SK-N-SH (cell line): ENCODE results near the gene ATF2. TPM values are rescaled to one million over a fixed set of nuclear protein-coding genes. Genes with fewer than 3 reads are reported as not detected.

ENCODE experiments used
- CTCF ChIA-PET: fragments of 300-600, 350-600 bp; formaldehyde crosslinking; extraction: SDS; loops from one replicate; lab custom pipeline; 2021; lab: Yijun Ruan, JAX
- POLR2A ChIA-PET: fragments of 350-600 bp; sonication (Branson Sonifier 250); formaldehyde crosslinking; extraction: SDS; loops from one replicate; lab custom pipeline; 2020; ENCODE audit warnings: antibody characterized with exemption, inconsistent platforms; lab: Yijun Ruan, JAX
- DNase-seq: peaks from one replicate; pipeline ENCODE4 v3.0.0; 2012
- H2AFZ ChIP-seq: fragments of 200-600 bp; sonication (generic); 2 replicates; pipeline ENCODE4 v1.8.1; 2016; ENCODE audit warnings: antibody characterized with exemption, mild to moderate bottlenecking, low read depth
- H3F3A ChIP-seq: fragments of 200-600 bp; sonication (generic); replicated peaks from 2 replicates; pipeline ENCODE3; 2016; ENCODE audit warnings: antibody characterized with exemption, mild to moderate bottlenecking; ENCODE audit not compliant: insufficient read depth
- H3K27ac ChIP-seq, 2 experiments: fragments of 200-500 bp in 1 of 2; fragments of 200-600 bp in 1 of 2; sonication (Bioruptor generic) in 1 of 2; sonication (generic), shearing (Covaris generic) in 1 of 2; 2 replicates each; pipeline versions ENCODE4 v1.5.1 to v1.6.1; 2014 to 2016; ENCODE audit warnings: low read depth in 2 of 2, inconsistent platforms in 1 of 2, low read length in 1 of 2, mild to moderate bottlenecking in 1 of 2, mixed read lengths in 1 of 2
- H3K27me3 ChIP-seq: fragments of 200-600 bp; sonication (generic), shearing (Covaris generic); 2 replicates; pipeline ENCODE4 v1.6.1; 2016; ENCODE audit warnings: mixed run types; ENCODE audit not compliant: insufficient read depth
- H3K36me3 ChIP-seq, 2 experiments: fragments of 200-500 bp in 1 of 2; fragments of 200-600 bp in 1 of 2; sonication (Bioruptor generic) in 1 of 2; sonication (generic) in 1 of 2; replicated peaks in 1 of 2; 2 replicates each; pipeline versions ENCODE3 to v1.5.1; 2014 to 2016; ENCODE audit warnings: low read length in 1 of 2, mild to moderate bottlenecking in 1 of 2; ENCODE audit not compliant: insufficient read depth in 2 of 2, control insufficient read depth in 1 of 2
- H3K4me1 ChIP-seq, 2 experiments: fragments of 200-500 bp in 1 of 2; fragments of 200-600 bp in 1 of 2; sonication (Bioruptor generic) in 1 of 2; sonication (generic), shearing (Covaris generic) in 1 of 2; 2 replicates each; pipeline versions ENCODE4 v1.5.1 to v1.6.1; 2014 to 2016; ENCODE audit warnings: low read depth in 1 of 2, low read length in 1 of 2, mixed run types in 1 of 2; ENCODE audit not compliant: insufficient read depth in 2 of 2, control insufficient read depth in 1 of 2
- H3K4me2 ChIP-seq: fragments of 200-600 bp; sonication (generic), shearing (Covaris generic); 2 replicates; pipeline ENCODE4 v1.6.1; 2017; ENCODE audit warnings: mixed run types
- H3K4me3 ChIP-seq, 2 experiments: fragments of 200-500 bp in 1 of 2; fragments of 200-600 bp in 1 of 2; sonication (Bioruptor generic) in 1 of 2; sonication (generic), shearing (Covaris generic) in 1 of 2; 2 replicates each; pipeline versions ENCODE4 v1.5.1 to v1.8.1; 2014 to 2016; ENCODE audit warnings: low read depth in 2 of 2, inconsistent platforms in 1 of 2, low read length in 1 of 2, mild to moderate bottlenecking in 1 of 2, mixed read lengths in 1 of 2, moderate library complexity in 1 of 2
- H3K79me2 ChIP-seq: fragments of 200-600 bp; sonication (generic); 2 replicates; pipeline ENCODE4 v1.8.1; 2017; ENCODE audit warnings: mild to moderate bottlenecking; ENCODE audit not compliant: insufficient read depth
- H3K9ac ChIP-seq: fragments of 200-600 bp; sonication (generic); 2 replicates; pipeline ENCODE4 v1.6.1; 2017; ENCODE audit warnings: mixed run types
- H3K9me2 ChIP-seq: fragments of 200-600 bp; sonication (generic); 2 replicates; pipeline ENCODE4 v1.6.1; 2017; ENCODE audit warnings: mixed run types
- H3K9me3 ChIP-seq: fragments of 200-600 bp; sonication (generic); 2 replicates; pipeline ENCODE4 v1.6.1; 2017; ENCODE audit warnings: mixed run types, mild to moderate bottlenecking, moderate library complexity
- H4K20me1 ChIP-seq: fragments of 200-600 bp; sonication (generic); 2 replicates; pipeline ENCODE4 v1.6.1; 2017; ENCODE audit warnings: mild to moderate bottlenecking, mixed run types; ENCODE audit not compliant: insufficient read depth
- EP300 ChIP-seq, 2 experiments: IDR thresholded peaks; 2 replicates each; pipeline versions ENCODE4 v1.4.0 to v1.6.1; 2012; ENCODE audit warnings: borderline replicate concordance in 1 of 2, low read depth in 1 of 2, low read length in 1 of 2
- FOSL2 ChIP-seq: IDR thresholded peaks from 2 replicates; pipeline ENCODE4 v1.4.0; 2012; ENCODE audit warnings: low read depth, mild to moderate bottlenecking, moderate library complexity, borderline replicate concordance
- FOXJ3 ChIP-seq: sonication (generic); formaldehyde crosslinking; IDR thresholded peaks from 2 replicates; pipeline ENCODE4 v1.5.1; 2020; ENCODE audit warnings: mild to moderate bottlenecking, missing genetic modification reagents
- GABPA ChIP-seq: IDR thresholded peaks from 2 replicates; pipeline ENCODE4 v1.4.0; 2012; ENCODE audit warnings: low read depth, mild to moderate bottlenecking
- MEF2A ChIP-seq: IDR thresholded peaks from 2 replicates; pipeline ENCODE4 v1.4.0; 2012; ENCODE audit warnings: low read depth, borderline replicate concordance
- MXI1 ChIP-seq: IDR thresholded peaks from 2 replicates; pipeline ENCODE4 v1.6.1; 2012; ENCODE audit warnings: mild to moderate bottlenecking, low read depth, low read length, improper control_type of control experiment
- NRF1 ChIP-seq: IDR thresholded peaks from 2 replicates; pipeline ENCODE4 v1.6.1; 2012; ENCODE audit warnings: low read depth, mild to moderate bottlenecking, low read length
- RAD21 ChIP-seq: IDR thresholded peaks from 2 replicates; pipeline ENCODE4 v1.6.1; 2012; ENCODE audit warnings: mild to moderate bottlenecking, low read length
- RFX5 ChIP-seq: IDR thresholded peaks from 2 replicates; pipeline ENCODE4 v1.6.1; 2012; ENCODE audit warnings: mild to moderate bottlenecking, improper control_type of control experiment, low read length
- RXRA ChIP-seq: IDR thresholded peaks from 2 replicates; pipeline ENCODE4 v1.4.0; 2012; ENCODE audit warnings: low read depth, mild to moderate bottlenecking, borderline replicate concordance
- SIN3A ChIP-seq: IDR thresholded peaks from 2 replicates; pipeline ENCODE4 v1.6.1; 2012; ENCODE audit warnings: low read depth, mild to moderate bottlenecking, low read length, moderate library complexity, borderline replicate concordance
- WGBS: methylation state at CpG from one replicate; pipeline ENCODE4 v1.1.6; 2017; ENCODE audit warnings: low lambda C conversion rate; 5-methylcytosine and 5-hydroxymethylcytosine counted together
- polyA plus RNA-seq, 3 experiments: library from polyadenylated mRNA; depleted of rRNA; stranded (reverse); fragments of >200 nt; gene quantifications; 2 replicates each; pipeline ENCODE4 v1.2.3, GENCODE V29; 2012
- TF ChIP-seq, protein P1 (sequence below): fragments of 200-600 bp; sonication (generic); IDR thresholded peaks from 2 replicates; pipeline ENCODE4 v1.6.1; 2017; ENCODE audit warnings: antibody characterized with exemption, mild to moderate bottlenecking, moderate library complexity
- TF ChIP-seq, protein P2 (sequence below): IDR thresholded peaks from 2 replicates; pipeline ENCODE4 v1.4.0; 2012; ENCODE audit warnings: low read depth, borderline replicate concordance
- TF ChIP-seq, protein P3 (sequence below): IDR thresholded peaks from 2 replicates; pipeline ENCODE4 v1.6.1; 2012; ENCODE audit warnings: mild to moderate bottlenecking, low read depth, low read length, moderate library complexity

Gene ATF2
- polyA plus RNA-seq, 1 of the 3 experiments (the other 2 are of a cell fraction) = 19.0 TPM

DNA sequence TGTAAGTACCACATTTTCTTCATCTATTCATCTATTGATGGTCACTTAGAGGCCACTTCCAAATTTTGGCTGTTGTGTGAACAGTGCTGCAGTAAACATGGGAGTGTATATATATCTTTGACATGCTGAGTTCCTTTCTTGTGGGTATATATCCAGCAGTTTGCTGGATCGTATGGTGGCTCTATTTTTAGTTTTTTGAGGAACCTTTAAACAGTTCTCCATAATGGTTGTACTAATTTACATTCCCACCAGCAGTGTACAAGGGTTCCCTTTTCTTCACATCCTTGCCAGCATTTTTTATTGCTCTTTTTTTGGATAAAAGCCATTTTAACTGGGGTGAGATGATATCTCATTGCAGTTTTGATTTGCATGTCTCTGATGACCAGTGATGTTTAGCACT, 20.8 kb upstream of the ATF2 start:
- no peak for TF ChIP-seq GABPA
- TF ChIP-seq FOXJ3 (CRISPR knock-in tag) = no peak
- no peak for TF ChIP-seq MXI1
- TF ChIP-seq NRF1 = no peak
- TF ChIP-seq, all 33 proteins: peak for 0
- H3K9me2 ChIP-seq = no peaks in the 10 kb centered on the region
- H3K9ac ChIP-seq = no peak overlapping the region
- H3K4me1 ChIP-seq = no peaks in the 10 kb centered on the region
- no peak overlapping the region for H3K4me3 ChIP-seq
- no peak overlapping the region for H3K4me2 ChIP-seq
- H3K36me3 ChIP-seq = no peaks in the 10 kb centered on the region
- no peak overlapping the region for H2AFZ ChIP-seq
- no peak overlapping the region for H3K27ac ChIP-seq
- no peaks in the 10 kb centered on the region for H3F3A ChIP-seq
- ChIA-PET POLR2A (no interaction called here), CTCF (interaction anchor here (2.5 kb wide), 1 partner anchor 15 kb away, joined by 7 read pairs; no protein-coding TSS in a partner anchor)
- H3K27me3 ChIP-seq = no peaks in the 10 kb centered on the region
- no peaks in the 10 kb centered on the region for H3K9me3 ChIP-seq
- H3K79me2 ChIP-seq = no peaks in the 10 kb centered on the region
- no peaks in the 10 kb centered on the region for H4K20me1 ChIP-seq
- 50% methylated on average over 1 of the region's 1 CpG for WGBS
- no peak for DNase-seq

DNA sequence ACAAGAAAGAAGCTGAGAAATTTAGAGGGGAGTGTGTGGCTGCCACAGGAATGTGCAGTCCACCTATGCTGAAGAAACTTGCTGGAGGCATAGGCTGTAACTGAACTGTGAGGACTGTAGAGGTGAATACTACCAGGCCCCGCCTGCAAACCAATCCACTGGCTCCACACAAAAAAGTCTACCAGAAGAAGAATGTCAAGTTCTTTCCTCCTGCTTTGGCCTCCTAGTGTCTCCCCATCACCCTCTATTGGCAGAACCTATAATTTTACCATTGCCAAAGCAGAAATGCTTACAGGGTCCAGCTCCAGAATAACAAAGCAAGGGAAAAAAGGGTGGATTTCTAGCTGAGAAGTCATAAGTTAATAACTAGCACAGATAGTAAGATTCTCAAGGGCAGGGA, 19.4 kb upstream of the ATF2 start:
- no peak overlapping the region for H3K4me2 ChIP-seq
- no peak overlapping the region for H2AFZ ChIP-seq
- 88% methylated on average over 1 of the region's 1 CpG for WGBS
- TF ChIP-seq RAD21 (peak; percentile 23; the same call in 1 of the 2 replicates), RXRA (no peak), EP300 (IDR thresholded peaks at IDR 0.05; ENCODE audit: borderline replicate concordance in 1 of 2, low read depth in 1 of 2, low read length in 1 of 2) (no peak), RFX5 (no peak)
- TF ChIP-seq, protein P1, sequence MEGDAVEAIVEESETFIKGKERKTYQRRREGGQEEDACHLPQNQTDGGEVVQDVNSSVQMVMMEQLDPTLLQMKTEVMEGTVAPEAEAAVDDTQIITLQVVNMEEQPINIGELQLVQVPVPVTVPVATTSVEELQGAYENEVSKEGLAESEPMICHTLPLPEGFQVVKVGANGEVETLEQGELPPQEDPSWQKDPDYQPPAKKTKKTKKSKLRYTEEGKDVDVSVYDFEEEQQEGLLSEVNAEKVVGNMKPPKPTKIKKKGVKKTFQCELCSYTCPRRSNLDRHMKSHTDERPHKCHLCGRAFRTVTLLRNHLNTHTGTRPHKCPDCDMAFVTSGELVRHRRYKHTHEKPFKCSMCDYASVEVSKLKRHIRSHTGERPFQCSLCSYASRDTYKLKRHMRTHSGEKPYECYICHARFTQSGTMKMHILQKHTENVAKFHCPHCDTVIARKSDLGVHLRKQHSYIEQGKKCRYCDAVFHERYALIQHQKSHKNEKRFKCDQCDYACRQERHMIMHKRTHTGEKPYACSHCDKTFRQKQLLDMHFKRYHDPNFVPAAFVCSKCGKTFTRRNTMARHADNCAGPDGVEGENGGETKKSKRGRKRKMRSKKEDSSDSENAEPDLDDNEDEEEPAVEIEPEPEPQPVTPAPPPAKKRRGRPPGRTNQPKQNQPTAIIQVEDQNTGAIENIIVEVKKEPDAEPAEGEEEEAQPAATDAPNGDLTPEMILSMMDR = peak; percentile 33
- TF ChIP-seq, all 33 proteins: peak for 2
- Histone ChIP-seq H3K4me3 (no peak overlapping the region), H3K9ac (no peak overlapping the region), H3K9me3 (no peaks in the 10 kb centered on the region), H3K79me2 (no peaks in the 10 kb centered on the region), H3K9me2 (no peaks in the 10 kb centered on the region), H3K27me3 (no peaks in the 10 kb centered on the region), H3K36me3 (no peaks in the 10 kb centered on the region), H4K20me1 (no peaks in the 10 kb centered on the region), H3K27ac (no peak overlapping the region), H3K4me1 (no peaks in the 10 kb centered on the region), H3F3A (no peaks in the 10 kb centered on the region)
- peak; percentile 8 for DNase-seq
- ChIA-PET CTCF (interaction anchor here (0.9 to 1.3 kb wide), 2 partner anchors 16 to 156 kb away, joined by 3 to 5 read pairs; no protein-coding TSS in a partner anchor), POLR2A (no interaction called here)

DNA sequence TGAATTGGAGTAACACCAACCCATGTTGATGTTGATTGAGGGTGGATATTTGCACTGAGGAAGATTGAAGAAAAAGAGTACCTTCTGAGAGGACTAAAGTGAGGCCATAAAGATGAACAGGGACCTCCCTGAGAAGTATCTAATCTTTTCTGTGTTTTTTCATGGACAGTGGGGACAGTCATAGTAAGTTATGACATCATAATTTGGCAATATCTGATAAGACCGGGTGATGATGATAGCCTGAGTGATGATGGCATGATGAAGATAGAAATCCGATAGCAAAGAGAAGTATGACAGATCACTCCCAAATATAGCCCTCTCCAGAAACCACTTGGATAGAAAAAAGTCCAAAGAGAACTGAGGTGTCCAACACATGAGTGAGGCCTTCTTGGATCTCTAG, 15.7 kb upstream of the ATF2 start:
- Histone ChIP-seq H4K20me1 (peaks cover 17% of the 10 kb centered on the region), H2AFZ (no peak overlapping the region), H3K9me3 (no peaks in the 10 kb centered on the region), H3K79me2 (peaks cover 31% of the 10 kb centered on the region), H3K9ac (no peak overlapping the region), H3F3A (no peaks in the 10 kb centered on the region), H3K27ac (no peak overlapping the region), H3K4me1 (peaks cover 4 to 7% of the 10 kb centered on the region in 2 experiments; a peak in 3 of 4 replicates), H3K4me2 (no peak overlapping the region), H3K9me2 (no peaks in the 10 kb centered on the region), H3K36me3 (peaks cover 14% of the 10 kb centered on the region in 2 experiments), H3K4me3 (no peak overlapping the region), H3K27me3 (no peaks in the 10 kb centered on the region)
- ChIA-PET CTCF (no interaction called here), POLR2A (no interaction called here)
- 53% methylated on average over 2 of the region's 2 CpGs for WGBS
- DNase-seq = no peak
- TF ChIP-seq, protein P2, sequence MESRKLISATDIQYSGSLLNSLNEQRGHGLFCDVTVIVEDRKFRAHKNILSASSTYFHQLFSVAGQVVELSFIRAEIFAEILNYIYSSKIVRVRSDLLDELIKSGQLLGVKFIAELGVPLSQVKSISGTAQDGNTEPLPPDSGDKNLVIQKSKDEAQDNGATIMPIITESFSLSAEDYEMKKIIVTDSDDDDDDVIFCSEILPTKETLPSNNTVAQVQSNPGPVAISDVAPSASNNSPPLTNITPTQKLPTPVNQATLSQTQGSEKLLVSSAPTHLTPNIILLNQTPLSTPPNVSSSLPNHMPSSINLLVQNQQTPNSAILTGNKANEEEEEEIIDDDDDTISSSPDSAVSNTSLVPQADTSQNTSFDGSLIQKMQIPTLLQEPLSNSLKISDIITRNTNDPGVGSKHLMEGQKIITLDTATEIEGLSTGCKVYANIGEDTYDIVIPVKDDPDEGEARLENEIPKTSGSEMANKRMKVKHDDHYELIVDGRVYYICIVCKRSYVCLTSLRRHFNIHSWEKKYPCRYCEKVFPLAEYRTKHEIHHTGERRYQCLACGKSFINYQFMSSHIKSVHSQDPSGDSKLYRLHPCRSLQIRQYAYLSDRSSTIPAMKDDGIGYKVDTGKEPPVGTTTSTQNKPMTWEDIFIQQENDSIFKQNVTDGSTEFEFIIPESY = no peak
- TF ChIP-seq RXRA = no peak
- no peak for TF ChIP-seq SIN3A
- no peak for TF ChIP-seq MXI1
- no peak for TF ChIP-seq MEF2A
- TF ChIP-seq FOSL2 = no peak
- TF ChIP-seq, protein P3, sequence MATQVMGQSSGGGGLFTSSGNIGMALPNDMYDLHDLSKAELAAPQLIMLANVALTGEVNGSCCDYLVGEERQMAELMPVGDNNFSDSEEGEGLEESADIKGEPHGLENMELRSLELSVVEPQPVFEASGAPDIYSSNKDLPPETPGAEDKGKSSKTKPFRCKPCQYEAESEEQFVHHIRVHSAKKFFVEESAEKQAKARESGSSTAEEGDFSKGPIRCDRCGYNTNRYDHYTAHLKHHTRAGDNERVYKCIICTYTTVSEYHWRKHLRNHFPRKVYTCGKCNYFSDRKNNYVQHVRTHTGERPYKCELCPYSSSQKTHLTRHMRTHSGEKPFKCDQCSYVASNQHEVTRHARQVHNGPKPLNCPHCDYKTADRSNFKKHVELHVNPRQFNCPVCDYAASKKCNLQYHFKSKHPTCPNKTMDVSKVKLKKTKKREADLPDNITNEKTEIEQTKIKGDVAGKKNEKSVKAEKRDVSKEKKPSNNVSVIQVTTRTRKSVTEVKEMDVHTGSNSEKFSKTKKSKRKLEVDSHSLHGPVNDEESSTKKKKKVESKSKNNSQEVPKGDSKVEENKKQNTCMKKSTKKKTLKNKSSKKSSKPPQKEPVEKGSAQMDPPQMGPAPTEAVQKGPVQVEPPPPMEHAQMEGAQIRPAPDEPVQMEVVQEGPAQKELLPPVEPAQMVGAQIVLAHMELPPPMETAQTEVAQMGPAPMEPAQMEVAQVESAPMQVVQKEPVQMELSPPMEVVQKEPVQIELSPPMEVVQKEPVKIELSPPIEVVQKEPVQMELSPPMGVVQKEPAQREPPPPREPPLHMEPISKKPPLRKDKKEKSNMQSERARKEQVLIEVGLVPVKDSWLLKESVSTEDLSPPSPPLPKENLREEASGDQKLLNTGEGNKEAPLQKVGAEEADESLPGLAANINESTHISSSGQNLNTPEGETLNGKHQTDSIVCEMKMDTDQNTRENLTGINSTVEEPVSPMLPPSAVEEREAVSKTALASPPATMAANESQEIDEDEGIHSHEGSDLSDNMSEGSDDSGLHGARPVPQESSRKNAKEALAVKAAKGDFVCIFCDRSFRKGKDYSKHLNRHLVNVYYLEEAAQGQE = no peak
